ENCODE measurements around the gene ZFP36L2.

- TF ChIP-seq CTCF (IDR thresholded peaks at IDR 0.05), result no peak
- TF ChIP-seq EP300 (IDR thresholded peaks at IDR 0.05), result no peak
- TF ChIP-seq POLR2AphosphoS5 (IDR thresholded peaks at IDR 0.05), result no peak
Measured at GRCh38 chr2:43207553-43208300, 18.7 kb downstream of the ZFP36L2 start.

Measured in gastroesophageal sphincter (tissue), 3 donors.